ENCODE measurements around the gene NID2.

NID2 gene

GRCh38 chr14:52043690-52044089 is 25.2 kb downstream of the NID2 start:
- H3K27me3 ChIP-seq = peaks cover 3% of the 10 kb centered on the region
- no peaks in the 10 kb centered on the region for H3K9me3 ChIP-seq
- no peaks in the 10 kb centered on the region for H3K4me1 ChIP-seq (ENCODE audit: control insufficient read depth in 1 of 2, insufficient read depth in 1 of 2, low read depth in 1 of 2, low read length in 1 of 2)
- H3K4me3 ChIP-seq (ENCODE audit: low read depth in 1 of 2, low read length in 1 of 2) = no peak overlapping the region
- H3K36me3 ChIP-seq = no peaks in the 10 kb centered on the region
- H3K27ac ChIP-seq = no peak overlapping the region
- no peak for TF ChIP-seq CTCF (IDR thresholded peaks at IDR 0.05)

- Histone ChIP-seq H3K27me3 (peaks cover 13% of the 10 kb centered on the region), H3K36me3 (no peaks in the 10 kb centered on the region)
Measured at GRCh38 chr14:52042371-52043289, 26.2 kb downstream of the NID2 start.

DNA sequence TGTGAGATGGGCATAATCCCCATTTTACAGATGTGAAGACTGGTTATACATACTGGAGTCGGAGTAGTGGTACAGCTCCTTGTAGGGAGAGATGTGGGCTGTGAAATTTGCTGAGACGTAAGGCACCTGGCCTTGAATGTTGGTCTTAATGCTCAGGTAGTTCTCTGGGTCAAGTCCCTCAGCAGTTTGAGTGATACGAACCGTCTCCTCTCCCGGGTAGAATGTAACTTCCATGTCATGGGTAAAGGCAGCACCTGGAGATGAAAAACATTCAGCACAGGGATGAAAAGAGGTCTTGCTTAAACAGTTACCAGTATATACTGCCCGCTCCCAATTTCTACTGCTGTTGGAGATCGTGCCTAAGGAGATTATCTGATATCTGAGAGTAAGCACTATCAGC is 28.3 kb downstream of the NID2 start:
- no peaks in the 10 kb centered on the region for H3K36me3 ChIP-seq
- no peaks in the 10 kb centered on the region for H3K9me3 ChIP-seq
- no peak for TF ChIP-seq CTCF (IDR thresholded peaks at IDR 0.05)
- H3K4me3 ChIP-seq (ENCODE audit: low read depth in 1 of 2, low read length in 1 of 2) = no peak overlapping the region
- no peaks in the 10 kb centered on the region for H3K4me1 ChIP-seq (ENCODE audit: control insufficient read depth in 1 of 2, insufficient read depth in 1 of 2, low read depth in 1 of 2, low read length in 1 of 2)
- no peak overlapping the region for H3K27ac ChIP-seq
- peaks cover 13% of the 10 kb centered on the region for H3K27me3 ChIP-seq

More at GRCh38 chr14:52042371-52043289, 26.2 kb downstream of the NID2 start:
- Histone ChIP-seq H3K4me3 (ENCODE audit: low read depth in 1 of 2, low read length in 1 of 2) (no peak overlapping the region), H3K27ac (no peak overlapping the region), H3K4me1 (ENCODE audit: control insufficient read depth in 1 of 2, insufficient read depth in 1 of 2, low read depth in 1 of 2, low read length in 1 of 2) (no peaks in the 10 kb centered on the region), H3K9me3 (no peaks in the 10 kb centered on the region)
- TF ChIP-seq CTCF (IDR thresholded peaks at IDR 0.05) = no peak

DNA sequence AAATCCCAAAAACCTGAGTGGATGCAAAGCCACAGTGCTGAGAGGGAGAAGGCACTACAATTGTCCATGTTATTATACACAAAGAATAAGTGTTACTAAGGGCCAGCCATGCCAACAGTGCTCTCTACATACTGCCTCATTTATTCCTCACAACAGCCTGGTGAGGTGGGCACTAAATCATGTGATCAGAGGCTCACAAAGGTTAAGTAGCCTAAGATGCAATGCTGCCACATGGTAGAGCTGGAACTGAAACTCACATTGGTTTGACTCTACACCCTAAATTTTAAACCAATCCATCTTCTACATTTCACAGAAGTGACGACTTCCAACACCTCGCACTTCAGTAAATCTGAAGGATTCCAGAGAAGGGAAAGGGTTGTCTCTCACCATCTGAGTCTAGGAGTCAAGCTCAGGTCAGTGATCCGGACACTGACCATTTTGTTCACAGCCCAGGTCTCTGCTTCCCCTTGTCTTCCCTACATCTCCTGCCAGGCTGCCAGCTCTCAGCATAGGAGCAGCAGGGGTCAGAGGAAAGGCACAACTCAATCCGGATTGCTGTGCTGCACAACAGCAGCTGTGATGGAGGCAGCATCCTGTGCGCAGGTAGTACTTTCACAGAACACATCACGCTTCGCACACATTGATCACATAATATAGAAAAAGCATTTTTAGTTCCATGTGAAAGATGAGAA is 29.6 kb downstream of the NID2 start:
- Histone ChIP-seq H3K4me3 (ENCODE audit: low read depth in 1 of 2, low read length in 1 of 2) (no peak overlapping the region), H3K36me3 (no peaks in the 10 kb centered on the region), H3K27ac (no peak overlapping the region), H3K27me3 (peaks cover 10% of the 10 kb centered on the region), H3K4me1 (ENCODE audit: control insufficient read depth in 1 of 2, insufficient read depth in 1 of 2, low read depth in 1 of 2, low read length in 1 of 2) (no peaks in the 10 kb centered on the region), H3K9me3 (no peaks in the 10 kb centered on the region)
- TF ChIP-seq CTCF (IDR thresholded peaks at IDR 0.05) = no peak

GRCh38 chr14:52033101-52033642 is 35.7 kb downstream of the NID2 start:
- TF ChIP-seq CTCF (IDR thresholded peaks at IDR 0.05) = no peak
- Histone ChIP-seq H3K9me3 (no peaks in the 10 kb centered on the region), H3K27me3 (peaks cover 6% of the 10 kb centered on the region), H3K4me3 (ENCODE audit: low read depth in 1 of 2, low read length in 1 of 2) (no peak overlapping the region), H3K4me1 (ENCODE audit: control insufficient read depth in 1 of 2, insufficient read depth in 1 of 2, low read depth in 1 of 2, low read length in 1 of 2) (peaks cover 0 to 4% of the 10 kb centered on the region in 2 experiments), H3K36me3 (no peaks in the 10 kb centered on the region), H3K27ac (no peak overlapping the region)
